IPS-NIHi11 (cell line): Measurements from ENCODE around the gene SORL1.

Experiments
- DNase-seq: peaks from one replicate; pipeline ENCODE4 v3.0.0; 2012; ENCODE audit warnings: mixed read lengths, low spot score

The SORL1 gene

DNA sequence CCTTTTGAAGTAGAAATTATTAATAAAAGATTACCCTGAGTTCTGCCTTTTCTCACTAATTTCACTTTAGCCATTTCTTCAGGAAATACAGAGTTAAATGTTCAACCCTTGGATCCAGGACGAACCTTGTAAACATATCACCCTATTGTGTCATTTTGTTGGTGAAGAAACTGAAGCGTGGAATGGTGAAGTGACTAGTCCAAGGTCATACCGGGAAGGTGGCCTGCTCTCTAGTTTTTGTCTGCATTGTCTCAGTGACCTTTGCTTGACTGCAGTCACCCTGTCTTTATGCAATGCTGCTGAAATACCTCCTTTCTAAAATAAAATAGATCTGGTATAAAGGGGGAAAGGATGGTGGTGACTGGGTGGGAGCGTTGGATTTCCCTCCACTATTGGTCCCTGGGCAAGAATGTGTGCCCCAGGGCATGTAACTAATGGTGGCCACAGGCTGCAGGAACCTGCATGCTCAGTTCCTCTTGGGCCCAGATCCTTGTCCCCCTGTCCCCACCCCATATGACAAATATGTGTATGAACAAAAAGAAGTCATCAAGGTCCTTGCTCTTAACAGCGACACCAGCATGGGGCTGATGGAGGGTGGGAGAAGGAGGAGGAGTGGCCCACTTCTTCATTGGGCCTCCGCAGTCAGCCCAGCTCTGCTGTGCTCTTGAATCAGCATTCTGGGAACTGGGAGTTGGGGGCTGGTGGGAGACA, 1.6 kb downstream of the SORL1 start:
- no peak for DNase-seq

DNA sequence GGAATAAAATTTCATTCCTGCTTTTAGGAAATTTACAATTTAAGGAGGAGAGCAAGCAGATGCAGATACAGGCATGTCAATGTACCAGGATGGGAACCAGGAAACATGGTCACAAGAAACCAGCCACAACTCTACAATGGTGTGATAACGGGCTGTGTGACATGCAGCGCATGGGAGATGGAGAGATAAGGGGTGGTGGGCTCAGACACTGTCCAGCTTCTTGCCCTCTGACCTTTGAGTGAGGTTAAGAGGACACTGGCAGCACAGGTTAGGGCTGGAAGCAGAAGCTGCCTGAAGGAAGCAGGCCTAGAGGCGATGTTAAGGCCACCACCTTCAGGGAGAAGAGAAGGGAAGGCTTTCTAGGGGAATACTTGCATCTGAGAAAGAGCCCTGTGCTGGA, 3.0 kb downstream of the SORL1 start:
- no peak for DNase-seq

DNA sequence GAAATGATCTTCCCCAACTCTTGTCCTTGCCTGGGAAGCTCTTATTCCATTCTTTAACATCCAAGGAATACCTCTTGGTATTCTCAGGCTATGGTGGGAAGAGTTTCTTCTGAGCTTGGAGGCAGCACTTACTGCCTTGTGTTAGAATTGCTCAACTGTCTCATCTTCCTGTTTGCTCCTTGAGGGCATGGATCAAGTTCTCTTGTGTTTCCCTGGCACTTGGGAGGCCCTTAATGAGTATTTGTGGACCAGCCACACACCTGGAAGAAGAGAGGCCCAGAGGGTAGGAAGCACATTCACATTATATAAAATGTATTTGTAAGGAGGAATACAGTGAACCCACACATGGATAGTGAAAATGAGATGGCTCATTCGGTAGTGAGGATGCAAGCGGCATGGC, 4.0 kb downstream of the SORL1 start:
- DNase-seq = no peak

DNA sequence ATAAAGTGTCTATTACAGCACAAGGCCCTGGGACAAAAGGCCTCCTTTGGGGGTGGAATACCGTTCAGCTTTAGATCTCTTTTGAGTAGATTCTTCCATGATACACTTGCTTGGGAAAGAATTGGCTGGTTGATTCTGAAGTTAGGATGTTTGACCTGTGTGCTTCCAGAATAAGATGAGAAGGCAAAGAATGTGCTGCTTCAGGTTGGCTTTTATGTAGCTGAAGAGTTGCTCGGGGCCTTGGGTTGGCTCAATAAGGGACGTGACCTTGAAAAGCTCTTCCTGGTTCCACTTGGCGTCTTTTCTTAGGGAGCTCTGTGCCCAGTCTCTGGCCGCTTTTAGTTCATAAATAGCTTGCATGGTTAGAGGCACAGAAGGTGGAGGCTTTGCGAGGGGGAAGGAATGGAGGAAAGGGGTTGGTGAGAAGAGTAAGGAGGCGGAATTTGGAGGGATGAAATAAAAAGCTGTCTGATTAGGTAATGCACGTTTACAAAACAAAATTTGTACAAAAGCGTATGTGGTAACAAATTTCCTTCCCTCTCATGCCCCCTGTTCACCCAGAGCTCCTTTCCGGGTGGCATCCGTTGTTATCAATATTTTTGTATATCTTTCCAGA, 4.8 kb downstream of the SORL1 start:
- DNase-seq = no peak

DNA sequence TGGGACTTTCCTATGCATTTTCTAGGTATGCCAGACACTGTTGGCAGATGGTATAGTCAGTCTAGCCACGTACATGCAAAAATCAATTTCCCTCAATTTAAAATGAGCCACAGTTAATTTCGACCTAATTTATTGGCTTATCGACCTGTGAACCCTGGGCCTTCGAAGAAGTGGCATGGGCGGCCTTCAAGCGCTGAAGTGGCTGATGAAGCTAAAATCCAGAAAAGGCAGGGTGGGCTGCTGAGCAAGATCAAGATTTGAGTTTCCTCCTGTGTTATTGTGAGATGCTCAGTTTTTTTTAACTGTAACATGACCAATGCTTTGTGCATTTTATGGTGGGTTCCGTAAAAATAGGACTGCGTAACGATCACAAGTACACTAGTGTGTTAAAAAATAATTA, 6.4 kb downstream of the SORL1 start:
- no peak for DNase-seq

DNA sequence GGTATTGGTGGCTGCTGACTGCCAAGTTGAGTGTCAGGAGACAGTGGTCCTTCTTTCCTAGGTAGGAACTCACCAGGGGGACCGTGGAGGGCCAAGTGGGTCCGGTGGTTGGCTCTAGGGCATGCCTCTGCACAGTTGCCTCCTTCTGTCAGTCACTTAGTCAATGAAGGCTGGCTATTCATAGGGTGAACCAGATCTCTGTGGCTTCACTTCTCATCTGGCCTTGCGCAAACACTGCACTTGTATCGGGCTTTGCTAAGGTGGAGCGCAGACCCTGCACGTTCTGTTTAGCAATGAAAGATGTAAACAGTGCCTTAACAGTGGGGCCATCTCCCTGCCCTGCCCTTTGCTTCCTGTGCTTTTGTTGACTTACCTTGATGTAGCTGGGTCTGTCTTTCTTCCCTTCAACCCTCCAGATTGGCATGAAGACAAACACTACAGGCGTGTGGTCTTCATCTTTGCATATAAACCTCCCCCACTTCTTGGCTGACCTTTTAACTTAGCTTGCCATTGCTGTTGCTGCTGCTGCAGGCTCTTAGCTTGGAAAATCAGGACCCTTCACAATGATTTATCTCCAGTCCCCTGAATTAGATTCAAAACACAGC, 7.4 kb downstream of the SORL1 start:
- DNase-seq = no peak

DNA sequence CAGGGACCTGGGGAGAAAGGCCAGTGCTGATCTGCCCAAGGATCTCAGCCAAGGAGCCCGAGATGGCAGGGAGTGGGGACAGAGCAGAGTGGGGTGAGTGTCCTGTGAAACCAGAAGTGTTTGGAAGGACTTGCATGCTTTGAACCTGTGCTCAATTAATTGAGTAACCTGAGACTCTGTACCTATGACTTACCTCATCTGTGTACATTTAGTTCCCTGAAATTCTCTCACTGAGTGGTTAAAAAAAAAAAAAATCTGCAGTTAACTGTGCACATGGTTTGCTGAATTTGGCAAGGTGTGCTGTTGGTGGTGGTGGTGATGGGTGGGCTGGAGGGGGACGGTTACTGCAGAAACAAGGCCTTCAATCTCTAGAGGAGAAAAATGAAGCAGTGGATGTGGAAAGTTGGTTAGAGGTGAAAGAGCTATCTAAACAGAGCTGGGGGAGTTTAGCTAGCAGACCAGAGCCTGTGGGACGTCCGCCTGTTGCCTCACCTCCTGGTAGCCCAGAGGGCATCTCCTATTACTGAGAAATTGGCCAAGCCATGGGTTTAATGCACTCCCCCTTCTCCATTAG, 8.9 kb downstream of the SORL1 start:
- no peak for DNase-seq

DNA sequence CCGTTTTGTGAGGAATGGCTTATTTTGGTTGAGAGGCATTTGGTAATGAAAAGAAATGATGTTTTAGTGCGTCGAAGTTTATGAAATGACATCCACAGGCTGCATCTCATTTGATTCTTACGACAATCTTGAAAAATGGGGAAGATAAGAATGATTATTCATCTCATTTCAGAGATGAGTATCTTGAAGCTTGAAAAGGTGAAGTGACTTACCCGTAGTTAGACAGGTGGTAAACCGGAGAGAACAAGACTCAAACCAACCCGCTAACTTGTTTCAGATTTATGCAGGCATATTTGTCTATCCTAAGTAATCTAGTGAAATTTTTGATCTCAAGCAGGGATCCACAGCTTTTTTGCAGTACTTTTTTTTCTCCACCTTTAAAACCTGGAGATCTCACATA, 9.7 kb downstream of the SORL1 start:
- DNase-seq = no peak

DNA sequence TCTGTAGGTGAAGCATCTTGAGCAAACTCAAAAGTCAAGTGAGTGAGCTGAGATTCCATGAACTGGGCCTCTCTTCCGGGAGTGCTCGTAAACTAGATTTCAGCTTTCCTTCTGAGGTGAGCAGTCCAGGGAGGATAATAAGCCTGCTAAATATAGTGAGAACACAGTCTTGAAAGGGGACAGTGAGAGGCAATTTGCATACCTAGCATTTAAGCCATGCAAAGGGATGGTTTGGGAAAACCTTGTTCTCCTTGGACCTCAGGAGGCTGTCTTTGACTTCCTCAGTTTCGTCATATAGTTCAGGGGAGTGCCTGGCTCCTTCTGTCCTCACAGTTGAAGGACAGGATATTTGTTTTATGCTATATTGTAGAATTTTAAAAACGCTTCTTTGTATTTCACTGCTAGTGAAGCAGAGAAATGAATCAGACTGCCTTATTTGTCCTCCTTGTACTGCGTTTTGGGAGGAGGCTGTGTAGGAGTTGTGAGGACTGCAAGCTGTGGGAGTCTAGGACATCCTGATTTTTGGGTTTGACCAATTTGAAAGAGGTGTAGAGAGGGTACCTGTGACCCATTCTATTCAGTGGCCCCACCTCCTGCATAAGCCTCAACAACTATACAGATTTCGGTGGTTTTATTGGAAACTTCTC, 11.7 kb downstream of the SORL1 start:
- DNase-seq = no peak

DNA sequence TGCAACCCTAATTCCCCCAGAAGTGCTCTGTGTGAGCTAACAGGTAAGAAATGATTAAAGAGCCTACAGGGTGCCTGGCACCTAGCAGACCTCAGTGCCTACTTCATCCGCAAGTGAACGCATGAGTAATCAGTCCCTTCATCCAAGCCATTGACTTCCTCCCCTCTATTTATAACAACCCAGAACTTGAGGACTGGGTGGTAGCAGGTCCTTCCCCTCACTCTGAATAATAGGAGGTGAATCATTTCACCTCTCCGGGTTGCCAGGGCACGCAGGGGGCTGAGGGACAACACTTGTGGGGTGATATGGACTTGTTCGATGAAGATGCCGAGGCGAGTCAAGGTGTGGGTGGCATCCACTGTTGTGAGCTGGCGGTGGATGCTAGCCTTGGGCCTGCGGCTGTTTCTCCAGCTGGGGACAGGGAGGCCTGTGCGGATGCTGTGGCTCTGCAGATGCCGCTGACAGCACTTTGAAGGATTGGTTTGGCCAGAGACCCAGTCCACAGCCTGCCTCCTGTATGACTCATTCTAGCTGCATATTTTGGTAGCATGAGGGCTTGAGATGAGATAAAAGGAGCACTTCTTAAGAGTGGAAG, 12.3 kb downstream of the SORL1 start:
- DNase-seq = peak; percentile 44

DNA sequence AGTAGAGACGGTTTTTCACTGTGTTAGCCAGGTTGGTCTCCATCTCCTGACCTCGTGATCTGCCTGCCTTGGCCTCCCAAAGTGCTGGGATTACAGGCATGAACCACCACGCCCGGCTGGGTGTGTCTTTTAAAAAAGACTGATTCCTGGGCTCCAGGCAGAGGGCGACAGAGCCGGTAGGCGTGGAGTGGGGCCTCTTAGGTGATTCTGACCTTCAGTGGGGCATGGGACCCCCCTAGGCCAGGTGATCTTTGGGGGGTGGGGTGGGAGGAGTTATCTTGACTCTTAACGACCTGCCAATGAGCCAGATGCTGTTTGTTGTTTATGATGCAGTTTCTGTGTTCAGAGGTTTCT, 13.6 kb downstream of the SORL1 start:
- DNase-seq = no peak

DNA sequence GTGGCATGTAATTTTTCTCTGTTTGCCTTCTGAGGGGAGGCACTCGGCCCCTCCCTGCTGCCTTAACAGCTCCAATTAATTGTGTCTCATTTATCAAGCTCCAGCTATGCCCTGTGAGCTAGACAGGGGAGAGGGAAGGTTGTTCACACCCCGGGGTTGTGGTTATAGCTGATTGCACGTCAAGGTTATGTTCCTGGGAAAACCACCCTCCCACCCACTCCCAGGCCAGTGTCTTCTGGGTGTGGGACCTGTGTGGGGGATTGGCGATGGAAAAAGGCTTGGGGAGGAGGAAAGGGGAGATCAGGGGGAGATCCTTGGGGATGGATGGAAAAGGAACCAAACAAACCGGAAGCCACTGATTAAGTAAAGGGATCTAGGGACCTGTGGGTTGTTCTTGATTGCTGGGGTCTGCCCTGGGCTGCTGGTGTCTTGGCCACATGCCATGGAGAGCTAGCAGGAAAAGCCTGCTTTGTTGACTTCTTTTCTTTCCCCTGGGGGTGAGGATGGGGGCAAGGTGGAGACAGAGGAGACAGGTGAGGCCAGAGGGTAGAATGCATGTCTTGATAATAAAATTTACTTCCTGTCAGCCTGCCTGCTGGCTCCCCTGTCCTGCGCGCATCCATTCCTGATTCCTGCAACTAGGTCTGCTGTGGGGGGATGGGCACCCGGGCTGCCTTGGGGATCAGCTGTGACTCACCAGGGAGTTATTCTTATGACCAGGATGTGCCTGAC, 14.1 kb downstream of the SORL1 start:
- DNase-seq = peak; percentile 84

DNA sequence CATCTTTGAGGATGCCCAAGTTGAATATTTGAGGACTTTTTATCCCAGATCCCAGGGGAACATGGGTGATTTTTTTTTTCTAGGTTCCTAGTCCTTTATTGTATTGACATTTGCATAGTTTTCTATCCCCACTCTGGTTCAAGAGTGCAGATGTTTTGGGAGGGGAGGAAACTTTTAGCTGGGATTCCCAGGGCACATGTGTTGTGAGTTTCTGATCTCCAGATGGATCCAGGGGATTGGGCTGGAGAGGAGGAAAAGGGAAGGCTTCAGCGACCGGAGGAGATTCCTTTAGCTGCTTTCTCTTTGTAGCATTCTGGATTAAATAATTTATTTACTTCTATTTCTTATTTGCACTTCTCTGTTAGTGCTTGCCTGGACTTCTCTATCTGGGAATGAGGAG, 15.4 kb downstream of the SORL1 start:
- DNase-seq = no peak

DNA sequence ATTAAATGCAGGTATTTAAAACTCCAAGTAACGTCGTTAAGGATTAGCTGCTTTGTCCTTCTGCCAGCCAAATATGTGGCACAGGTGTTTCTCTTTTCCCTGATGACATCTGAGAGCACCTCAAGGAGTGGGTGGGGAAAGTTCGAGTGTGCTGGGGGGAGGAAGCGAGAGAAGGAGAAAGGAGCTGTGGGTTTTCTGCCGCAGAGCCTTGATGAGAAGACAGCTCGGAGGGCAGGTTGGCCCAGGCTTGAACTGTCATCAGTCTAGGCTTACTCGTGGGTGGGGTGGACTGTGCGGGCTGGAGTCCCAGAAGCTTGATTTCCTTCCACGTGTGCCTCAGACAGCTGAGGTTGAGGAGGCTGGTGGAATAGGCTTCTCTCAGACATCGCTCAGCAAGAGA, 15.9 kb downstream of the SORL1 start:
- DNase-seq = no peak

DNA sequence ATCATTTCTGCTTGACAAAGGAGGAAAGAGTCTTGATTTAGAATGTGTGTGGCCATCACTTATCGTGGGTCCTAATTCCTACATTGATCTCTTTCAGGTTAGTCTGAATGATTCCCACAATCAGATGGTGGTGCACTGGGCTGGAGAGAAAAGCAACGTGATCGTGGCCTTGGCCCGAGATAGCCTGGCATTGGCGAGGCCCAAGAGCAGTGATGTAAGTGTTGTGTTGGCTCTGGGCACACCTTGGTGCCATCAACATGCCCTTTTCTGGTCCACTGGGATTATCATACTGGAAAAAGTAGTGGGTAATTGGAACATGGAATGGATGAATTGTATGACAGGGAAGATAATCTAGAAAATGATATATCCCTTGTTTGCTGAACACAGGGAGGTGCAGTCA, 17.8 kb downstream of the SORL1 start:
- DNase-seq = no peak

DNA sequence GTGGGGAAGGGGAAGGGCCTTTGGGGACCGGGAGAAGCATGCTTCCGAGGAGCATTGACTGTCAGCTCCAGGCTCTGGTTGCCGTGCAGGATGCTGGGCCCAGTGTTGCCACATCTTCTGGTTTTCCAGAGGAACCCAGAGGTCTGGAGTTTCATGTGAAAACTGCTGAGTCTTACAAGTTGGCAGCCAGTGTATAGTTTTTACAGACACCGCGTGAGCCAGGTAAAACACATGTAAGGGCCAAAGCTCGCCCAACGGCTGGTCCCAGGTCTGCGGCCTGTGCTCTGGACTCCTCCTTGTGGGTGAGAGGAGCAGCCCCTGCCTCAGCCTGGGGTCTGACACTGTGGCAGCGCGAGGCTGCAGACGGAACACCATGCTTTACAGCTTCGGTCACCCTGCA, 19.1 kb downstream of the SORL1 start:
- DNase-seq = no peak

DNA sequence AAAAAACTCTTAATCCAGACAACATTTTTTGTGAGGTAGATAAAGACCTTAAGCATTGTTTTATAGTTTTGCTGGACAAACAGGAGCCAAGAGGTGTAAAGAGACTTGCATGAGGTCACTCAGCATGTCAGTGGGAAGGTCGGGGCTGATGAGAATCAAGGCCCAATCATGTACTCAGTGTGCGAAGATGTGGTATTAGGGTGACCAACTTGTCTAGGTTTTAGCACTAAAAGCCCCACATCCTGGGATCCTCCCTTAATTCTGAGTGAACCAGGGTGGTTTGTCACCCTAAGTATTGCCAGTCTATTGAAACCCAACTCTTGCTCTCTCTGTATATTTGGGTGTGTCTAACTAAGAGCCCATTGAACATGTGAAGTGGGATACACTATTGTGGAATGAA, 20.2 kb downstream of the SORL1 start:
- DNase-seq = no peak

DNA sequence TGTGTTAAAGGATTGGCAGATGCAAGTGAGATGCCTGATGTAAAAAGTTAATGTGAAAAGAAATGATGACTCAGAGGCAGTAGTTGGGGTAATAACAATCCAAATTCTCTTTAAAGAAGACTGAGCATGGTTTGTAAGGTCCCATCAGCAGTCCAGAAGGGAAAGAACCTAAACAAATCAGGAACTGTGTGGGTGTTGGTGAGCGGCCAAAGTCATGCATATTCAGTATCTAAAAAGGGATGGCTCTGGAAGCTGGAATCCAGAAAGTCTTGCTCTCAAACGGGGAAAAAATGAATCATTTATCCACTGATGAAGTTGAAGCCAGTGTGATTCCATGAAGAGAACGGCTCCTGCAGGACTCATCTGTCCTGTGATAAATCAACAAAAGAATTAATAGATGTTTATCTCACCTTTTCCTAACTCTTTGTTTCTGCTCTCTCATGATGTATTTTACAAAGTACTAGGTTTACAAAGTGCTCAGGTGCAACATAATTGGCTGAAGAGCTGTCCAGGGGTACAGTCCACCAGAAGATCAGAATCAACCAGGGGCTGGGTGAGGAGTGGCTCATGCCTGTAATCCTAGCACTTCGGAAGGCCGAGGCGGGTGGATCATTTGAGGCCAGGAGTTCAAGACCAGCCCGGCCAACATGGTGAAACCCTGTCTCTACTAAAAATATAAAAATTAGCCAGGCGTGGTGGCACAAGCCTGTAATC, 21.1 kb downstream of the SORL1 start:
- no peak for DNase-seq

DNA sequence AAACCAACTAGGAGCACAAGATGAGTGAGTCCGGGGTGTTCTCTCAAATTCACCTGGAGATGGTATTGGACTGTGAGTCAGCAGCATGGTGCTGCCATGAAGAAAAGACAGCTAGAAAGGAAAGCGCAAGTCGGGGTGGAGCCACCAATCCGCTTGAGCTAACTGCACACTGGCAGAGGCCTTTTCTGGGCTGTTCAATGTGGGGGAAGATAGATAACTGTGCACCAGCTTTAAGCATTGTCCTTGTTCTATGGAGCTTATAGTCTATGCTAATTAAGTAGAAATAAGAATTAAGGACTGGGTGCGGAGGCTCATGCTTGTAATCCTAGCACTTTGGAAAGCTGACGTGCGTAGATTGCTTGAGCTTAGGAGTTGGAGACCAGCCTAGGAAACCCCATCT, 22.6 kb downstream of the SORL1 start:
- DNase-seq = no peak

DNA sequence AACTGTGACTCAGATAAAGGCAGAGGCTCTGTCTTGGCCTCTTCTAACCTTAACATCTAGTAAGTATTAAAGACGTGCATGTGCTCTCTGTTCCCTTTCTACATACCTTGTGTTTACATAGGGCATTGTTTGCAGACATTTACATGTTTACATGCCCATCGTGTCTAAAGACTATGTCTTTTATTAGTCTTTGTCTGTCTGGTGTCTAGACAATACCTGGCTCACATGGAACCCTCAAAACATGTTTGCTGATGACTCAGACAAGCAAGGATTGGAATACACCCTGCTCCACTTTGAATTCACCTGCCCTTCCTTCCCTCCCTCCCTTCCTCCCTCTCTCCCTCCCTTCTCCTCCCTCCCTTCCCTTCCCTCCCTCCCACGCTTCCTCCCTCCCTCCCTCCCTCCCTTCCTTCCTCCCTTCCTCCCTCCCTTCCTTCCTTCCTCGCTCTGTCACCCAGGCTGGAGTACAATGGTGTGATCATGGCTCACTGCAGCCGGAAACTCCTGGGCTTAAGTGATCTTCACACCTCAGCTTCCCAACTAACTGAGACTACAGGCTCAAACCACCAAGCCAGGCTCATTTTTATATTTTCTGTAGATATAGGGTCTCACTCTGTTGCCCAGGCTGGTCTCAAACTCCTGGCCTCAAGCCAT, 24.4 kb downstream of the SORL1 start:
- DNase-seq = no peak
